GM19455 (cell line): ENCODE data around the gene PTPRD.

Experiments
- ATAC-seq: cut with Tn5 transposase; IDR thresholded peaks from one replicate; pipeline ENCODE4 v1.9.1; 2021; ENCODE audit not compliant: unreplicated experiment

The PTPRD gene

GRCh38 chr9:8331507-8332330 is 2281.1 kb downstream of the PTPRD start:
- ATAC-seq: no peak

GRCh38 chr9:8329561-8330283 is 2283.1 kb downstream of the PTPRD start:
- no peak for ATAC-seq

- no peak for ATAC-seq
Measured at GRCh38 chr9:8315211-8315610, 2297.6 kb downstream of the PTPRD start.

- no peak for ATAC-seq
Measured at GRCh38 chr9:8309258-8309657, 2303.5 kb downstream of the PTPRD start.

GRCh38 chr9:8304720-8305119 is 2308.1 kb downstream of the PTPRD start:
- no peak for ATAC-seq

- no peak for ATAC-seq
Measured at GRCh38 chr9:8301296-8301695, 2311.5 kb downstream of the PTPRD start.

GRCh38 chr9:8297047-8297446 is 2315.8 kb downstream of the PTPRD start:
- no peak for ATAC-seq

GRCh38 chr9:8292657-8293056 is 2320.1 kb downstream of the PTPRD start:
- ATAC-seq: no peak

- no peak for ATAC-seq
Measured at GRCh38 chr9:8289681-8290080, 2323.1 kb downstream of the PTPRD start.

- ATAC-seq: no peak
Measured at GRCh38 chr9:8287970-8288369, 2324.8 kb downstream of the PTPRD start.

- no peak for ATAC-seq
Measured at GRCh38 chr9:8287501-8287900, 2325.3 kb downstream of the PTPRD start.

GRCh38 chr9:8284884-8285283 is 2327.9 kb downstream of the PTPRD start:
- ATAC-seq: no peak

GRCh38 chr9:8282535-8282934 is 2330.3 kb downstream of the PTPRD start:
- no peak for ATAC-seq

GRCh38 chr9:8280811-8281210 is 2332.0 kb downstream of the PTPRD start:
- no peak for ATAC-seq

GRCh38 chr9:8278048-8278447 is 2334.8 kb downstream of the PTPRD start:
- no peak for ATAC-seq

GRCh38 chr9:8270235-8270634 is 2342.6 kb downstream of the PTPRD start:
- no peak for ATAC-seq

GRCh38 chr9:8268881-8269280 is 2343.9 kb downstream of the PTPRD start:
- ATAC-seq: no peak

GRCh38 chr9:8268216-8268878 is 2344.5 kb downstream of the PTPRD start:
- ATAC-seq: no peak

GRCh38 chr9:8267636-8268035 is 2345.2 kb downstream of the PTPRD start:
- ATAC-seq: no peak

GRCh38 chr9:8266861-8267260 is 2345.9 kb downstream of the PTPRD start:
- ATAC-seq: no peak

- ATAC-seq: no peak
Measured at GRCh38 chr9:8265281-8265680, 2347.5 kb downstream of the PTPRD start.
